Panc1 (cell line): ENCODE measurements around the gene NAA38.

Source experiments
- CTCF ChIP-seq: fragments of 450-650 bp; IDR thresholded peaks from 2 replicates; pipeline ENCODE4 v1.5.1; 2017; ENCODE audit warnings: mild to moderate bottlenecking
- POLR2AphosphoS5 ChIP-seq: IDR thresholded peaks from 2 replicates; pipeline ENCODE4 v1.6.1; 2012; ENCODE audit warnings: mild to moderate bottlenecking, low read depth, low read length, moderate library complexity

DNA sequence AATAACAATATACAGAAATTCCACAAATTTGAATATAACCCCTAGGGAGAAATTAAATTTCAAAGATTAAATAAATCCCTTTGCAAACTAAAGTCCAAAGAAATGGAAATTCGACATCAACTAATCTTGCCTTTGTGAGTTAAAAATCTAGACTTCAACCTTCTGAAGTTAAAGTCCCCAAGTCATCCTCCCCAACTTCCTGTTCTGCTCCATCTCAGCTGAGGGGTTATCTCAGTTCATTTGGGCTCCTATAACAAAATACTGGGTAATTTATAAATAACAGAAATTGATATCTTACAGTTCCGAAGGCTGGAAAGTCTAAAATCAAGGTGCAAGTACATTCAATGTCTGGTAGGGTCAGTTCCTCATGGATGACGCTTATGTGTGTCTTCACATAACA, 46.1 kb downstream of the NAA38 start:
- TF ChIP-seq CTCF = no peak
- TF ChIP-seq POLR2AphosphoS5 = no peak
